Measurements from ENCODE around the gene VSX1. TPM values are rescaled to one million over a fixed set of nuclear protein-coding genes. Genes with fewer than 3 reads are reported as not detected.
A peak's percentile ranks its signal among the peaks of the same experiment; 100 is the strongest.

The VSX1 gene
- polyA plus RNA-seq, 1 donor (not counting 4 experiments of a cell fraction or from before 2014, with no cell fraction given): not detected

DNA sequence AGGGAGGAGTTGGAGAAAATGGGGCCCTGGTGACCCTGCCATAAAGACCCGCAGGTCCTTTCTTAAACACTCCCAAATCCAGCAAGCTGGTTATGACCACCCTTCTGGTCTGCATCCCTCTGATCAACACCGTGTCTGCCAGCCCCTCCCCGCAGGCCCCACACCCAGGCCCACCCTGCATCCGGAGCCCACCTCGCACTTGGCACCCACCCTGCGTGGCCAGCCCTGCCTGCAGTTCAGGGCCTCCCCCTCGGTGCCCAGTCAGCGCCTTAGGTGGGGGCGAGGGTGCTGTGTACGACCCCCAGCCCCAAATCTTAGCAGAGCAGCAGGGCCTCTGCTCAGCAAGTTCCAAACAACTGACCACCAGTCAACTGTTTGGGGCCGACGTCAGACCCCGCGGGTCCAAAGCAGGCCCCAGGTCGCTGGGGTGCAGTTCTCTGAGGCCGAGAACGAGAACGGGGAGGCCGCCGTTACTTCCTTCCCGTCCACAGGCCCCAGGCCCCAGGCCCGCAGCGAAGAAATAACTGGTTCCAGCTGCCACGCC lies 25.2 kb downstream of the VSX1 start:
- H4K20me1 ChIP-seq (ENCODE audit: control insufficient read depth, extremely low read depth, insufficient read depth, low read length): no peaks in the 10 kb centered on the region
- H3K27me3 ChIP-seq (ENCODE audit: control insufficient read depth, extremely low read depth, insufficient read depth, low read length): peaks cover 23% of the 10 kb centered on the region
- H3K4me2 ChIP-seq (ENCODE audit: control insufficient read depth, extremely low read depth, insufficient read depth, low read depth, low read length): peak overlapping the region; percentile 91
- peak overlapping the region; percentile 73 for H3K9ac ChIP-seq (ENCODE audit: control insufficient read depth, extremely low read depth, insufficient read depth, low read length)
- H3K4me1 ChIP-seq (ENCODE audit: control insufficient read depth, extremely low read depth, insufficient read depth, low read length): peaks cover 12% of the 10 kb centered on the region
- FAIRE-seq (no peak), DNase-seq (ENCODE audit: low read depth, low spot score) (no peak)
- H3K9me1 ChIP-seq (ENCODE audit: control insufficient read depth, extremely low read depth, insufficient read depth, low read length): no peaks in the 10 kb centered on the region
- H2AFZ ChIP-seq (ENCODE audit: control insufficient read depth, low read length): peak overlapping the region; percentile 84
- H3K9me3 ChIP-seq (ENCODE audit: control insufficient read depth, low read depth, low read length): no peaks in the 10 kb centered on the region
- dilution Hi-C loops (cut with MboI; ENCODE audit: extremely low pct_ligation_motif_present, low sequenced_read_pairs): no loop called here
- TF ChIP-seq EZH2 (IDR thresholded peaks at IDR 0.05; ENCODE audit: low read length) (no peak), CTCF (optimal IDR thresholded peaks at IDR 0.05 in 1 of 3, IDR thresholded peaks at IDR 0.05 in 1 of 3, conservative IDR thresholded peaks at IDR 0.05 in 1 of 3; ENCODE audit: extremely low read depth in 1 of 3, insufficient read depth in 2 of 3, low read length in 3 of 3) (no peak)
- peak overlapping the region; percentile 44 to 68 (median 68) for H3K4me3 ChIP-seq (ENCODE audit: control insufficient read depth in 2 of 3, extremely low read depth in 1 of 3, insufficient read depth in 2 of 3, low read depth in 1 of 3, low read length in 3 of 3)
- H3K27ac ChIP-seq (ENCODE audit: control insufficient read depth, insufficient read depth, low read length): no peak overlapping the region
- no peaks in the 10 kb centered on the region for H3K36me3 ChIP-seq (ENCODE audit: control insufficient read depth in 2 of 2, extremely low read depth in 1 of 2, insufficient read depth in 2 of 2, low read length in 2 of 2)
- no peaks in the 10 kb centered on the region for H3K79me2 ChIP-seq (ENCODE audit: control insufficient read depth, insufficient read depth, low read length)

DNA sequence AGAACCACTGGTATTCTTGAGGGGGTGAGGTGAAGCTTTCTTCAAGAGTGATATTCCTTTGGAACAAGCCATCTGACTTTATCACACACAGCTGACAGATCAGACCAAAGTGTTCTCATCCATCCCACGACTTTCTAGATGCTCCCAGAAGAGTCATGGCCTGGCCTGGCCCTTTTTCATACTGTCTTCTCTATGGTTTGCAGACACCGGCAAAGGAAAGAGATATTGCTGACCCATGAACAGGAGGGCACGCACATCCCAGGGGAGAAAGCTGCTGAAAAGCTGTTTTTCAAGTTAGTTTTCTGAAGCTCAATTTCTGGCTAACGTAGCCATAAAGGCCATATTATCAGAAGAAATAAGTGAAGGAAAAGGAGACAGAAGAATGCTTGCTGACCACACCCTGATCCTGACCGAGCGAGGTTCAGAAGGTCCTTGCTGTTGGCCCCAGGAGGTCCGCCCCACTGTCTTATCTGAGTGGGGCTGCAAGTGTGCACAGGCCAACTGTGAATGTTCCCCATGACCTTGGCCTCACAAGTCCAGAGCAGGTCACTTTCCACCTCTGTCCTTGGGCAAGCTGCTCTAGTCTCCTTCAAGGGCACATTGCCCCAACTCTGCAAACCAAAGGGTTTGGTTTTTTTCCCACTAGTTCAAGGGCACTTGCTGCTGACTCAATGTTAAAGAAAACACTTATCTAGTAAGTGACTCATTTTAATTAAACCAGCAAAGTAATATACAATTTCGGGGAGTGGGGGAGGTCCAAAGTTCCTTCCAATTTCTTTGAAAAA lies 26.0 kb downstream of the VSX1 start:
- Histone ChIP-seq H3K79me2 (ENCODE audit: control insufficient read depth, insufficient read depth, low read length) (no peaks in the 10 kb centered on the region), H2AFZ (ENCODE audit: control insufficient read depth, low read length) (no peak overlapping the region), H3K27ac (ENCODE audit: control insufficient read depth, insufficient read depth, low read length) (no peak overlapping the region), H3K9me1 (ENCODE audit: control insufficient read depth, extremely low read depth, insufficient read depth, low read length) (no peaks in the 10 kb centered on the region), H3K9me3 (ENCODE audit: control insufficient read depth, low read depth, low read length) (no peaks in the 10 kb centered on the region), H3K36me3 (ENCODE audit: control insufficient read depth in 2 of 2, extremely low read depth in 1 of 2, insufficient read depth in 2 of 2, low read length in 2 of 2) (no peaks in the 10 kb centered on the region), H3K4me2 (ENCODE audit: control insufficient read depth, extremely low read depth, insufficient read depth, low read depth, low read length) (no peak overlapping the region), H4K20me1 (ENCODE audit: control insufficient read depth, extremely low read depth, insufficient read depth, low read length) (peaks cover 3% of the 10 kb centered on the region), H3K4me1 (ENCODE audit: control insufficient read depth, extremely low read depth, insufficient read depth, low read length) (peaks cover 12% of the 10 kb centered on the region), H3K4me3 (ENCODE audit: control insufficient read depth in 2 of 3, extremely low read depth in 1 of 3, insufficient read depth in 2 of 3, low read depth in 1 of 3, low read length in 3 of 3) (no peak overlapping the region), H3K9ac (ENCODE audit: control insufficient read depth, extremely low read depth, insufficient read depth, low read length) (no peak overlapping the region), H3K27me3 (ENCODE audit: control insufficient read depth, extremely low read depth, insufficient read depth, low read length) (peaks cover 15% of the 10 kb centered on the region)
- no peak for FAIRE-seq
- no peak for TF ChIP-seq EZH2 (IDR thresholded peaks at IDR 0.05; ENCODE audit: low read length)
- no peak for TF ChIP-seq CTCF (optimal IDR thresholded peaks at IDR 0.05 in 1 of 3, IDR thresholded peaks at IDR 0.05 in 1 of 3, conservative IDR thresholded peaks at IDR 0.05 in 1 of 3; ENCODE audit: extremely low read depth in 1 of 3, insufficient read depth in 2 of 3, low read length in 3 of 3)
- dilution Hi-C loops (cut with MboI; ENCODE audit: extremely low pct_ligation_motif_present, low sequenced_read_pairs): no loop called here
- DNase-seq (ENCODE audit: low read depth, low spot score): no peak
